ENCODE measurements around the gene DHX16.

DHX16 gene

DNA sequence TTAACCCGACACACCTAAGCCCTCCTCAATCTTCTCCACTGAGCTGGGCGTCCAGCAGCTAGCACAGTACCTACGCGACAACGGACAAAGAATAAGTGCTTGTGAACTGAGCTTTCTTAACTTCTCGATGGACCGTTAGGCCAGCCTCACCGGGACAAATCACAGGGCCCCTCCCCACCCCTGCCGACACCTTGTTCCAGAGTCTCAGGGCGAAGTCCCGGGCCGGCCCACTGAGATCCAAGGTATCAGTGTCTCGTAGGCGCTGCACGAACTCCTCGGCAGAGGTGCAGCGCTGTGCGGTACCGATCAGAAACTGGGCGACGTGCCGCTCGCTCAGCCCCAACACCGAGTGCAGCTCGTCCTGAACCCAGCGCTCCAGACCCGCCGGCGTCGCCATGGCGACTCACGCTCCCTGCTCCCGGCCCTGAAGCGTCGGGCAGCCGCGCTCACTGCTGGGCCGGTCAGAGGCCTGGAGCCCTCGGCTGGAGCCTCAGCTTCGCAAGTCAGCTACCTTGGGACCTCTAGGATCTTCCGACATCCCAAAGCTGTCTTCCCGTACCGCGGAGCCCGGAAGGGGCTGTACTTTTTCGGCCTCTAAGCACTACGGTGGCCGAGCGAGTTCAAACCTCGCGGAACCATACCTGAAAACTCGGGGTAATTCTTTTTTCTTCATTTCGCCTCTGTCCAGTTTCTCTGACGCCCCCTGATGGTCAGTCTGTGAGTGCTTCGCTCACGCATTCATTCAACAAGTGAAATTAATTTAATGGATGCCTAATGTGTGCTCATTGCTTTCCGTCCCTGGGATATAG is at the start of gene DHX16:
DHX16 (minus strand) TSS at position 562 of the 809 bp plus-strand sequence; CDS start at position 397, 165 bp downstream.
- peak within 1 kb of the TSS; percentile 95 for H3K4me3 ChIP-seq (ENCODE audit: low read length)
- TF ChIP-seq ZNF274 (IDR thresholded peaks at IDR 0.05; ENCODE audit: low read depth, low read length): no peak

DNA sequence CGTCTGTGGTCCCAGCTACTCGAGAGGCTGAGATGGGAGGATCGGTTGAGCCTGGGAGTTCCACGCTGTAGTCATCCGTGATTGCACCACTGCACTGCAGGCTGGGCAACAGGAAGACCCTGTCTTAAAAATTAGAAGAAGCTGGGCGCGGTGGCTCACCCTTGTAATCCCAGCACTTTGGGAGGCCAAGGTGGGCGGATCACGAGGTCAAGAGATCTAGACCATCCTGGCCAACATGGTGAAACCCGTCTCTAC is 49.1 kb upstream of the DHX16 start:
- H3K4me3 ChIP-seq (ENCODE audit: low read length): peak overlapping the region; percentile 86

DNA sequence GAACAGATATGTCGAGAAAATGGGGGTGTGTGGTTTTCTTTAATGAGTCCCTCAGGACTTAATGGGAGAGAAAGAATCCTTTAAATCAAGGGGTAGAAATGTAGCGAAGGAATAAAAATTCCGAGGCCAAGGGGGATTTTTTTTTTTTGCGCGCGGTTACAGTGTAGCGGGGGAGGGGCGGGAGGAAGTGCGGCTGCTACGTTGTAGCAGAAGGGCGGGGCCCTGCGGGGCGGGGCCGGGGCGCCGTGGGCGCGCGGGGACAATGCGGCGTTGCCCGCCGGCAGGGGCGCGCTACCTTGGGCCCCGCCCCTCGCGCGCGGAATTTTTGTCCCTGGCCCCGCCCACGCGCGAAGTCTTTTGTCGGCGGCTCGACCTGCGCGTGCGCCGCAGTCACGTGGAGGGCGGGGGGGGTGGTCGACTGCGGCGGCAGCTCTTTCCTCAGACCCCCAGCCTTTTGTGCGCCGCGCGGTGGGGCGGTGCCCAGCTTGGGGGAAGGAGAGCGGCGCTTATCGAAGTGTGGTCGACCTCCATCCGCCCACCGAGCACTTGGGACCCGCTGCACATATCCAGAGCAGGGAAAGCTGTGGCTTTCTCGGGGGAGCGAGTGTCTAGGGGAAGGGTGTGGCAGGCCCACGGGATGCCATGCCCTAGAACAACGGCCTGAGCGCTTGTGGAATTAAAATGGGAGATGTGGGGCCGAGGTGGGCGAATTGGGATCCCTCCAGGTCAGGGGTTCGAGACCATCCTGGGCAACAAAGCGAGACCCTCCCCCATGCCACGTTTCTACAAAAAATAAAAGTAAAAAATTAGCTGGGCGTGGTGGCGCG is 48.6 kb upstream of the DHX16 start:
- no peak for TF ChIP-seq ZNF274 (IDR thresholded peaks at IDR 0.05; ENCODE audit: low read depth, low read length)
- H3K4me3 ChIP-seq (ENCODE audit: low read length): peak overlapping the region; percentile 94

DNA sequence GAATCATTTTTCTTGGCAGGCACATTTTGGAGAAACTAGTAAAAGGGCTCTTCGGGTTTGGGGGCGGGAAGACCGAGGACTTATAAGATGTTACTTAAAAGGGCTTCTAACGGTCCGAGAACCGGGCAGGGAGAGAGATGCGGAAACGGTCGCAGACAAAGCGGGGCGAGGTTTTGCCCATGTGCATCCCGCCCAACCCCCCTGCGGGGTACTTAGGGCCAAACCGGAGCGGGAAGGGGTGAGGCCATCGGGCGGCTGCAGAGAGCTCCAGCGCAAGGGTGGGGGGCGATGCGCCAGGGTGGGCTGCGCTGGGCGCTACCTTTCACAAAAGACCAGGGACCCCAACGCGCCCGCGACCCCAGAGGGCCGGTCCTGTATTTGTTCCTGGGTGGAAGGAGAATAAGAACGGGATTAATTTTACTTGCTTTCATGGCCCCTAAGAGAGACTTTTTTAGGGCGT is 48.0 kb upstream of the DHX16 start:
- no peak for TF ChIP-seq ZNF274 (IDR thresholded peaks at IDR 0.05; ENCODE audit: low read depth, low read length)
- peak overlapping the region; percentile 94 for H3K4me3 ChIP-seq (ENCODE audit: low read length)

DNA sequence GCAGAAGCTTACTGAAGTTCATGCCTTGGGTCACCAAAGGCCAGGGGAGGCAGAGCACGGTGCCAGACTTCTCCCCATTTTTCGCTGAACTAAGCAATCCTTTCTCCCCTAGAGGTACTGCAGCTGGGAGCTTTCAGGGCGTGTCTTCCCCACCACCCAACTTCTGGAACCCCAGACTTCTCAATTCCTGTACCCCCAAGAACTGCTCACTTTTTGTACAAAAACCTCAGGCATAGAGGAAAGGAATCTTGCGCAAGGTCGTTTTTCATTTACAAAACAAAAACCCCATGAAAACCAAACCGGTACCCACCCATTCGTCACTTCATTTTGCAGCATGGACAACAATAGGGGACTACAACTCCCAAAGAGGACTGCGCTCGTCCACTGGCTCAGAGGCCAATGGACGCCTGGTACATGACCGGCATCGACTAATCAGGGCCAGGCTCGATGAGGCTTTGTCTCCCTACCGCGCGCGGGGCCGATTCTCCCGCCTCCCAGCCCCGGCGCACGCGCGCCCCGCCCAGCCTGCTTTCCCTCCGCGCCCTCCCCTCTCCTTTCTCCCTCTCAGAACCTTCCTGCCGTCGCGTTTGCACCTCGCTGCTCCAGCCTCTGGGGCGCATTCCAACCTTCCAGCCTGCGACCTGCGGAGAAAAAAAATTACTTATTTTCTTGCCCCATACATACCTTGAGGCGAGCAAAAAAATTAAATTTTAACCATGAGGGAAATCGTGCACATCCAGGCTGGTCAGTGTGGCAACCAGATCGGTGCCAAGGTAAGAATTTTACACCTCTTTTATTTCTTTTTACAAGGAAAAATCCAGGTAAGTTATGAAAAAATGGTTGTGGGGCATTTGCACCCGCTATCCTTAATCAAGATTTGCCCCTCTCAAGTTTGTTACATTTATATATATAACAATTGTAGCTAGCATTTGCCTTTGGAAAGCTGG is 47.3 kb upstream of the DHX16 start, which contains the start of gene TUBB:
TUBB (plus strand) TSS at position 562 of the 947 bp plus-strand sequence; CDS start at position 717, 155 bp downstream.
- no peak for TF ChIP-seq ZNF274 (IDR thresholded peaks at IDR 0.05; ENCODE audit: low read depth, low read length)
- H3K4me3 ChIP-seq (ENCODE audit: low read length): peak within 1 kb of the TSS; percentile 95

DNA sequence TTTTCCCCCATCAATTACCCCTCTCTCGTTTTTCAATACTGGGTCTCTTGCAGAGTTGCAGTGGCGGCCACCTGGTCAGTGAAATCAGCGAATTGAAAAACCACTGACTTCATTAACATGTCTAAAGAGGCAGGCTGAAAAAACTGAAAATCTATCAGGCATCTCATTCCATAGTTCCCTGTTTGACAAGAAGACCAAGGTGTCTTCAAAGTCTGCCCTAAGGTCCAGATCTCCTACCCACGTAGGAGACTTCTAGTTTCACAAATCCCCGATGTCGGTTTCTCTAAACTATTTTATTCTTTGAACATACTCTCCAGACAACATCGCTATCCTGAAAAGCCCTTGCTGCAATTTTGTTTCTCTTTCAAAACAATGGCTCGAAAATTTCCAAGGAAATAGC is 46.5 kb upstream of the DHX16 start:
- H3K4me3 ChIP-seq (ENCODE audit: low read length): peak overlapping the region; percentile 95
- TF ChIP-seq ZNF274 (IDR thresholded peaks at IDR 0.05; ENCODE audit: low read depth, low read length): no peak

DNA sequence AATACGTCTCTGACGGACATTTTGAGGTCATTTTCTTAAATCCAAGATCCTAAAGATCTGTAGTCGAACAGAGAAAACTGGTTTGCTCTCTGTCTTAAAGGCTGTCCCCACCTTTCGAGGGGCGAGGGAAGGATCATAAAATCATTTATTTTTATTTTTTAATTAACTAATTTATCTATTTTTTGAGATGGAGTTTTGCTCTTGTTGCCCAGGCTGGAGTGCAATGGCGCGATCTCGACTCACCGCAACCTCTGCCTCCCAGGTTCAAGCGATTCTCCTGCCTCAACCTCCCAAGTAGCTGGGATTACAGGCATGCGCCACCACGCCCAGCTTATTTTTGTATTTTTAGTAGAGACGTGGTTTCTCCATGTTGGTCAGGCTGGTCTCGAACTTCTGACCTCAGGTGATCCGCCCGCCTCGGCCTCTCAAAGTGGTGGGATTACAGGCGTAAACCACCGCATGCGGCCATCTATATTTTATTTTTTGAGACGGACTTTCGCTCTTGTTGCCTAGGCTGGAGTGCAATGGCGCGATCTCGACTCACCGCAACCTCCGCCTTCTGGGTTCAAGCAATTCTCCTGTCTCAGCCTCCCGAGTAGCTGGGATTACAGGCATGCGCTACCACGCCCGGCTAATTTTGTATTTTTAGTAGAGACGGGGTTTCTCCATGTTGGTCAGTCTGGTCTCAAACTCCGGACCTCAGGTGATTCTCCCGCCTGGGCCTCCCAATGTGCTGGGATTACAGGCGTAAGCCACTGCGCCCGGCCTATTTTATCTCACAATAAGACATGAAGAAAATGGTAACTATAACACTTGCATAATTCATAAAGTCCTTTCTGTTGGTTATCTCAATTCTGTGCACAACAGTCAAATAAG is 45.3 kb upstream of the DHX16 start:
- peak overlapping the region; percentile 68 for H3K4me3 ChIP-seq (ENCODE audit: low read length)

DNA sequence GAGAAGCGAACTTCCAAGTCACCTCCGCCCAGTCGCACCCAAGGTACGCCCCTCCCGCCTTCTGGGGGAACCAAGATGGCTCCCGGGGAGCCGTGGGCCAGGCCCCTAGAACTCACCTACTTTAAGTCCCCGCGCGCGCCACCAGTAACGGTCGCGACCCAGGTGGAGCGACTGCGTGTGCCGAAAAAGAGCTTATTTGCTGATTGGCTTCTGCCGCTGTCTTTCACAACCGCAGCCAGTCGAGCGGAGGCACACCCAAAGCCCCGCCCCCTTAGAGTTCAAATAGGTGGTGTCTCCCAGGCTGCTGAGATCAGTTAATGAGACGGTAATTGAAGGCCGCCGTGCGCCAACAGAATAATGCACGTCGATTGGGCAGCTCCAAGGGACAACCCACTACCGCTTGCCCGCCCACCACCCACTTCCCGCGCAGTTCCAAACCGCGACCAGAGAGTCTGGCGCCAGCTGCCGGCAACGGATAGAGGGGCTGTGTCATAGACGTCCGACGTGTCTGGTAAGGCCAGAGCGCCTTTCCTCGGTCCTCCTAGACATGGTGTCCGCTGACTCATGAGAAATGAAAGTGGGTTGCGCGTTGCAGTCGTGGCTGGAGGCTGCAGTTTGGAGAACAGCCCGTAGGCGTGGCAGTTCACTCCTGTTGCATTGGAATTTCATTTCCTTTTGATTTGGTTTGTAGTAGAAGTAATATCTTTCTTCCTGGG is 44.5 kb upstream of the DHX16 start, which contains the start of gene MDC1:
MDC1 (minus strand) TSS at position 153 of the 716 bp plus-strand sequence. CDS start 2,106 bp downstream, outside the sequence.
- no peak for TF ChIP-seq ZNF274 (IDR thresholded peaks at IDR 0.05; ENCODE audit: low read depth, low read length)
- peak within 1 kb of the TSS; percentile 83 for H3K4me3 ChIP-seq (ENCODE audit: low read length)

DNA sequence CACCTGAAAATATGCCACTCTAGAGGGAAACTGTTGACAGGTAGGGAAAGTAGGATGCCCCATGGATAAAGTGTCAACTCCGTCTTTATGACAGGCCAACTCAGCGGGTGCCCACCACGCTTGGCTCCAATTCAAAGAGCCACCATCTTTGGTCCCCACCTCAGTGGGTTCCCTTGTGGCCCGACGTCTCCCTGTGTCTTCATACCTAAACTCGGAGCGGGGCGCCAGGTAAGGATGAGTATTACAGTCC is 44.0 kb upstream of the DHX16 start:
- TF ChIP-seq ZNF274 (IDR thresholded peaks at IDR 0.05; ENCODE audit: low read depth, low read length): no peak
- H3K4me3 ChIP-seq (ENCODE audit: low read length): peak overlapping the region; percentile 83

DNA sequence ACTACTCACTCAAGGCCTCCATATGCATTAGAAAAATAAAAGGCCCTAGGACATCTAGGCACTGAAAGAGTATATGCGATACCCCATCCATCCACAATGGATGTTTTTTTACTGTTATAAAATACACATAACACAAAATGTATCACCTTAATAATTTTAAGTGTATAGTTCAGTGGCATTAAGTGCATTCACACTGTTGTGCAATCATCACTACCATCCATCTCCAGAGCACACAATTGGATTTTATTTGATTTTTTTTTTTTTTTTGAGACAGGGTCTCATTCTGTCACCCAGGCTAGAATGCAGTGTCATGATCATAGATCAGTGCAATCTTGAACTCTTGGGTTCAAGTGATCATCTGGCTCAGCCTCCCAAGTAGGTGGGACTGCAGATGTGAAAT is 41.5 kb upstream of the DHX16 start:
- no peak for TF ChIP-seq ZNF274 (IDR thresholded peaks at IDR 0.05; ENCODE audit: low read depth, low read length)
- no peak overlapping the region for H3K4me3 ChIP-seq (ENCODE audit: low read length)

DNA sequence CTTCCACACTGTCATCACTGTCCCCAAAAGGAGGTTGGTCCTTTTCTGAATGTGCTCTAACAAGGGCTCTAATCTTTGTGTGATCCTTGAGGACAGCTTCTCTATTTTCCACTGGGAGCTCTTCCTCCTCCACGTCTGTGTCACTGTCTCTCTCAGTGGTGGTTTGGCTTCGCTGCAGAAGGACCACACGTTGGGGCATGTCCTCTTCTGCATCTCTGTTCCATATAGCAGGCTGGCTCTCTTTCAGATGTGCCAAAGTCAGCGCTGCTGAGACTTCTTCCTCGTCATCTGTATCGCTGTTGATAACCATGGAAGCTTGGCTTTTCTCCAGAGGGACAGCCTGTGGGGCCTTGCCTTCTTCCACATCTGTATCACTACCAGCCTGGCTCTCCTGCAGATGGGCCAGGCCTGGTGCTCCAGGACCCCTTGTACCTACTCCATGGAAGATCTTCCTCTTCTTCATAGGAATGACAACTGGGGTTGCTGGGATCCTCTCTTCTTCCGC is 39.7 kb upstream of the DHX16 start:
- no peak overlapping the region for H3K4me3 ChIP-seq (ENCODE audit: low read length)
- no peak for TF ChIP-seq ZNF274 (IDR thresholded peaks at IDR 0.05; ENCODE audit: low read depth, low read length)

DNA sequence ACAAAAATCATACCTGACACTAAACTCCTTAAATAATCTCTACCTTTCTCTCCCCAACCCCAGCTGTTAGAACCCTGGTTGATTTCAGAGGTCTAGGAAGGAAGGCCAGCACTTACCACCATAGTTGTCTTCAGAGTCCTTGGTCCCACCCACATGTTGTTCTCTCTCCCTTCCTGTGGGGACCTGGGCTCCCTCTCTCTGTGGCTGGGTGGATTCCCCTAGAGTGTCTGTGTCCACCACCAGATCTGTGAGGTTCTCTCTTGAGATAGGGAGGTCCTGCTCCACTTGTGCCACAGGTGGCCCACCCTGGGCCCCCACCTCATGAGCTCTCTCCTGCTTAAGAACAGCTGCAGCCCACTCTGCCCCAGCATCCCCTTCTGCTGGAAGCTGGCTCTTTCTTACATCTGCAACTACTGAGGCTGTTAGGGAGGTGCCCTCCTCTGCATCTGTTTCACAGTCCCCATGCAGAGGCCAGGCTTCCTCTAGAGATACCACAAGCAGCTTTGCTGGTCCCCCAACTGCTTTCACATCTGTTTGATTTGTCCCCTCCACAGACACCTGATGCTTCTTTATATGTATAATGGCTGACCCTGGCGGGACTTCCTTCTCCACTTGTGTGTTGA is 39.1 kb upstream of the DHX16 start:
- TF ChIP-seq ZNF274 (IDR thresholded peaks at IDR 0.05; ENCODE audit: low read depth, low read length): no peak
- no peak overlapping the region for H3K4me3 ChIP-seq (ENCODE audit: low read length)
